Activated CD4-positive, CD25-positive, alpha-beta regulatory T cell treated with anti-CD3 and anti-CD28 coated beads, Interleukin-2, amount 50 U/mL, for 72 hours (primary cell): ENCODE results near the gene SLC7A11.

Experiments used
- DNase-seq: peaks from one replicate; pipeline ENCODE4 v3.0.0; 2021

SLC7A11 gene

GRCh38 chr4:138242076-138242833, at the start of gene SLC7A11:
TSS of gene SLC7A11 (minus strand) at chr4:138242349. CDS start at chr4:138242069, 280 bp downstream.
- no peak for DNase-seq

GRCh38 chr4:138291431-138291830, 49.3 kb upstream of the SLC7A11 start:
- no peak for DNase-seq

GRCh38 chr4:138290805-138291204, 48.7 kb upstream of the SLC7A11 start:
- DNase-seq: no peak

DNA sequence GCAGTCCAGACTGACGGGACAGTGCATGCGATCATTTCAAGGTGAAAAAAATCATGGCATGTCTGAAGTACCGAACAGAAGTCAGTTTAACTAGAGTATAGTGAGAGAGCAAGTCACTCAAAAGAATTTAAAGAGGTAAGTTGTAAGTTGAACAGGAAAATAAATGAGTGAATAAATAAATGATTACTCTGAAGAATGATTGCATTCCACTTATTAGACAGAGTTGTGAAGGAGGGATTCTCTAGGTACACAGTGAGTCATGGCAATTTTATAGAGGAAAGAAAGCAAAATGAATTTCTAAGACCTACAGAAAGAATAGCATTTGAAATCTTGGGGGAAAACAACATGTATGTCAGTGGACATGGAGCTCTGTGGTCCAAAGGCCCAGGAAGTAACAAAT, 37.1 kb upstream of the SLC7A11 start:
- no peak for DNase-seq

DNA sequence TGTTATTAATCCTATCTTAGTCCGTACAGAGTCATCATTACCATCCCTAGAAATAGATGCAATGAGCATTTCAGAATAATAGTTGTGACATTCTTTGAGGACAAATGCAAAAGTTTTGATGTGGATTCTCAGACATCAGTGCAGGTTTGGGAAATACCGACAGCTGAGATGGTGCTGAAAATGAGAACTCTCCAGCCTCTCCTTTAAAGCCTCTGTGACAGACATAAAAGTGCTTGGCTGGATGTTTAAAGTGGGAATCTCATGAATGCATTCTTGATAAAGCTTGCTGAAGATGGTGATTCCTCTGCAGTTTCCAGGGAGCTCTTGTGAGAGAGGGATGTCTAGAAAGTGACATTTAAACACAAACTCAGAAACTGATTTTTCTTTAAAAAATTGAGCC, 35.0 kb upstream of the SLC7A11 start:
- DNase-seq: no peak

DNA sequence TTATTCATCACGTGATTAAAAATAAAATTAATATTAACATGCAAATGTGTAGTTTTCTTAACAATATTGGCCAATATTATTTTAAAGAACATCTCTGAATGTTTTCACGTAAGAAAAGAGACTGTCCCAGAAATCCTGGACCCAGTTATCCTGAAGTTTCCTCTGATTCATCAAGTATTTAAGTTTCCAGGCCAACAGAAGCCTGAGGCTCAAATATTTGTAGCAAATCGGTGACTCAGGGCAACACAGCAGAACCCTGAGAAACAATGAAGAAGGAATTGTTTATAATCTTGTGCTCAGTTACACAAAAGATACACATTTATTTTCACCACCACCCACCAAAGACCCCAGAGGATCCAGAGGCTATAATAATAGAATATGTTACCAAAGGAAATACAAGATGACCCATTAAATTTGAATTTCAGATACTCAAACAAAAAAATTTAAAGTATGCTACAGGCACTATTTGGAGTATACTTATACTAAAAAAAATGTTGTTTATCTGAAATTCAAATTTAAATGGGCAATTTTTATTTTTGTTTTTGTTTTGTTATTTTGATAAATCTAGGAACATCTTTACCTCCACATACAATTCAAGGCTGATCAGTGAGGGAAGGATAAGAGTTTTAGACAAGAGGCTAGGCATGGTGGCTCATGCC, 33.9 kb upstream of the SLC7A11 start:
- no peak for DNase-seq

GRCh38 chr4:138275216-138275615, 33.1 kb upstream of the SLC7A11 start:
- no peak for DNase-seq

DNA sequence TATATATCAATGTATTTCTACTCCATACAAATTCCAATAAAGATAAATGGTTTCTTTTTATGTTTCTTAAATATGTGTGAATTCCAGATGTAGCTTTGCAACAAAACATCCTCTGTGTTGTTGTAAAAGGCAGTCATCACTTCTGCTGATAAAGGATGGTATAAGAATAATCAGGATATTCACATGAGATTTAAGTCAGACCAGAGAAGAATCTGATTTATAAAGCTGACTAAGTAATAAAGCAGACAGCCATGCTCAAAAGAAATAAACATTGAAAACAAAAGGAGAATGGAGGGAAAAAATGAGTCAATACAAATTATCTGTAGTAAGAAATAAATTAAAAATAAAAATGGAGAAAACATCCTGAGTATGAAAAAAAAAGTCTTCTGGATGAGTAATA, 27.0 kb upstream of the SLC7A11 start:
- no peak for DNase-seq

- DNase-seq: no peak
Measured at GRCh38 chr4:138267835-138268234, 25.7 kb upstream of the SLC7A11 start.

DNA sequence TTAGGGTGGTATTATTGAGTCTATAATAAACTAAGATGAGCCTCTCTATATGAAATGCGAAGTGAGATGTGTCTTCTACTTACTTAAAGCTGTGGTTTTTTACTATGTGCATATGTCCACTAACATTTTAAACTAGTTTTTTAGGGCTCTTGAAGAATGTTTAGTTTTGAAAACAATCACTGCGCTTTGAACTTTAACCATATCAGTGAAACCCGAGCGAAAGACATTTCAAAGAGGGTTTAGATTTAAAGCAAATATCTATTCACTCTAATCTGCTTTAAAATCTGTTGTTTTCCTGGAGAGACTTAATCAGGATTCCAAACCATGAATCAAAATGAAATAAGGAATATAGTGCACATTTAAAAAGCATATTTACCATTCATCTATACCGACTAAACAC, 24.8 kb upstream of the SLC7A11 start:
- DNase-seq: no peak

- no peak for DNase-seq
Measured at GRCh38 chr4:138263247-138263816, 21.2 kb upstream of the SLC7A11 start.

DNA sequence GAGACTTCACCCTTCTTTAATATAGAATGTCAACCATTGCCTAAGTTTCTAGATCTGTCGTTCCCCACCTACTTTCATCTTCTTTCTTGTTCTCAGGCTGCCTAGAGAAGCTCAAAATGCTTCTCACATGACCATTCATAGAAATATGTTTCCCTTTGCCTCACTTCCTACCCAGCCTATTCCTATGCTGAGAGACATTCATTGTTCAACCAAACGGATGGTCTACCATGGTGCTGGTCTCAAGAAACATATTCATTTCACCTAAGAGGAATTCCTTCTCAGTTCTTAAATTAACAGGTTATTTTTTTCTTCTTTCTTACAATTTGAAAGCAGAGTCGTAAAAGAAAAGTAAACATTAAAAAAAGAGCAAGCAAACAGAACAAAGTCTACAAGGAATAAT, 20.3 kb upstream of the SLC7A11 start:
- no peak for DNase-seq

GRCh38 chr4:138262030-138262429, 19.9 kb upstream of the SLC7A11 start:
- DNase-seq: no peak

- no peak for DNase-seq
Measured at GRCh38 chr4:138259824-138260223, 17.7 kb upstream of the SLC7A11 start.

DNA sequence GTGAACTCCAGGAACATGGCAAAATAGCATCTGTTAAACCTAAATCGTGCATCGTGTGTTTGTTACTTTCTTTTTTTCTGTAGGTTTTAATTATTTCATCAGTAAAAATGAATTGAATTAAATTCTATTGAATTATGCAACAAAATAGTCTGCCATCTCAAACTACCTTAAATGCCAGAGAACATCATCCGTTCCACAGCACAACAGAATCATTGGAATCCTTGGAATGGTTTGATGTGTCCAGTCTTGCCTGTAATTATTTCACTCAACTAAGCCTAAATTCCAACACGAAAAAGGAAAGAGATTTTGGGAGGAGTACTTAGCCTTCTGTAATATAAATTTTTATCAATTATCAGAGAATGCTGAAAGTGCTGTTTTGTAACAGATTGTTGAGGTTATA, 17.1 kb upstream of the SLC7A11 start:
- no peak for DNase-seq

- no peak for DNase-seq
Measured at GRCh38 chr4:138256608-138257007, 14.5 kb upstream of the SLC7A11 start.

GRCh38 chr4:138255917-138256597, 13.9 kb upstream of the SLC7A11 start:
- DNase-seq: no peak

DNA sequence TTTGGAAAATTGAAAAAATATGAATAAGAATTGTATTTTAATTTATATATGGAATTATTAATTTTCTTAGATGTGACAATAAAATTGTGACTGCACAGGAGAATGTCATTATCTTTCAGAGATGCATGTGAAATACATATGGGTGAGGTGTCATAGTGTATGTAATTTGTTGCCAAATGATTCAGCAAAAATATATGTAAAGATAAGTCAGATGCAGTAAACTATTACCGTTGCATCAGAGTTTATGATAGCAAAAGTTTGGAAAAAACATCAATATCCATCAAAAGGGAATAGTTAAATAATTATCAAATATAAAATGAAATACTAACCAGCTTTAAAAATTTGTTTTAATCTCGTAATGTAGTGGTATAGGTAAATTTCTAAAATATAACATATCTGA, 10.4 kb upstream of the SLC7A11 start:
- DNase-seq: no peak

DNA sequence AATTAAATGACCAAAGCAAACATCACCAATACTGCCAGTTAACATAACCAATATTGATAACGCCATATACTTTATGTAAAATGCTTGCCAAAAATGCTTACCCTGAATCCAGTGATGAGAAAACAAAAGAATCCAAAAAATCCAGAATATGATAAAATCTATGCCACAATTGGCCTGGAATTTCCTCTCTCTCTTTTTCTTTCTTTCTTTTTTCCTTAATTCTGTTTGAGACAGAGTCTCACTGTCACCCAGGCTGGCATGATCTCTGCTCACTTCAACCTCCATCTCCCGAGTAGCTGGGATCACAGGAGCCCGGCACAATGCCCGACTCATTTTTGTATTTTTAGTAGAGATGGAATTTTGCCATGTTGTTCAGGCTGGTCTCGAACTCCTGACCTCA, 9.8 kb upstream of the SLC7A11 start:
- no peak for DNase-seq

- no peak for DNase-seq
Measured at GRCh38 chr4:138249132-138249531, 7.0 kb upstream of the SLC7A11 start.

- DNase-seq: no peak
Measured at GRCh38 chr4:138248058-138248457, 5.9 kb upstream of the SLC7A11 start.

GRCh38 chr4:138247643-138248042, 5.5 kb upstream of the SLC7A11 start:
- DNase-seq: no peak

DNA sequence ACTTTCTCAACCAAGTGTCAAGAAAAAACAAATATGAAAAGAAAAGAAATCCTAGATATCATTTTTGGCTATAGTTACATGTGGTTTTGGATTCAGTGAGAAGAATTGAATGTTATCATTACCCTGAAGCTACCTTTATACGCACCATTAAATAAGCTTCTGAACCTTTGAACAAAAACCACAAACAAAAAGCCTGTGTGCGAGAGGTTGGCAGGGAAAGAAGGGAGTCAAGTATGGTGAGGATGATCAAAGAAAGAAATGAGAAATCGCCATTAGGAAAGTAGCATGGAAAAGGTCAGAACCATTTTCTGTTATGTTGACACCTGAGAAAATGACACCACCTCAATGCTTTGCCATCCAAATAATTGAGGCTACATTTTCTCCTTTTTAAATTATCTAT, 1.2 kb upstream of the SLC7A11 start:
- no peak for DNase-seq

DNA sequence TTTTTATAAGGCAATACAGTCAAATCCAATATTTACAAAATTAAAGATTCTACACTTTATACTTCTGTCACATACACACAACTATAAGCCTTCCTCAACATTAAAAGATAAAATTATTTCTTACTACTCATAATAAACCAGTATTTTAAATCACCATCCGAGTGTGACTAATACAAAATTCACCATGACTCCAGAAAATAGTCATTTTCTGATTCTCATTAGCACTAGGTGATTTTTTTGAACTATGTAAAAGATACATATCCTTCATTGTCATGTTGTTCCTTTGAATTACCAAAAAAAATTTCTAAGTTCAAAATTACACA, 646 bp upstream of the SLC7A11 start:
- no peak for DNase-seq
